ENCODE measurements around the gene PBX4. TPM values are rescaled to one million over a fixed set of nuclear protein-coding genes. Genes with fewer than 3 reads are reported as not detected.
"Not testable (repeated sequence)": the region's sequence is repeated elsewhere in the genome, so short reads cannot be mapped to it uniquely, and the experiment has no call there.

The PBX4 gene
- total RNA-seq = 10 to 100 TPM in 1 of 4 donors, 1 to 10 TPM in 3; 3.8 to 15.8 (median 5.9) TPM

- DNase-seq (ENCODE audit: low spot score in 2 of 2) = peak; percentile 94 to 99
- H3K4me3 ChIP-seq (ENCODE audit: low read depth, poor library complexity, severe bottlenecking) = peak within 1 kb of the TSS; percentile 40
- WGBS, 2 donors = 5% methylated on average over 47 to 75 of the region's 80 CpGs
- TF ChIP-seq CTCF (IDR thresholded peaks at IDR 0.05) = no peak
- TF ChIP-seq POLR2A (IDR thresholded peaks at IDR 0.05) = no peak
- intact Hi-C loops (cut with DNase I; ENCODE audit: low total_unique reads) = no loop called here
Measured at GRCh38 chr19:19618219-19619051, at the start of gene PBX4. TSS of gene PBX4 (minus strand) at chr19:19618687. CDS start at chr19:19618629, 58 bp downstream.

- intact Hi-C loops (cut with DNase I; ENCODE audit: low total_unique reads) = not testable (repeated sequence)
- DNase-seq (ENCODE audit: low spot score in 2 of 2) = peak in 1 of 2 donors; percentile 78
- WGBS, 2 donors = 97% methylated on average over 22 of the region's 22 CpGs
Measured at GRCh38 chr19:19665420-19665948, 47.0 kb upstream of the PBX4 start.

GRCh38 chr19:19663256-19664120, 45.0 kb upstream of the PBX4 start, which contains the start of gene ATP13A1:
TSS of gene ATP13A1 (minus strand) at chr19:19663676. CDS start at chr19:19663666, 10 bp downstream.
- 0% methylated on average over 43 to 59 of the region's 85 CpGs for WGBS, 2 donors
- no peak for TF ChIP-seq POLR2A (IDR thresholded peaks at IDR 0.05)
- no peak for TF ChIP-seq CTCF (IDR thresholded peaks at IDR 0.05)
- peak within 1 kb of the TSS; percentile 84 for H3K4me3 ChIP-seq (ENCODE audit: low read depth, poor library complexity, severe bottlenecking)
- intact Hi-C loops (cut with DNase I; ENCODE audit: low total_unique reads) = no loop called here
- DNase-seq (ENCODE audit: low spot score in 2 of 2) = peak; percentile 96 to 99

More at GRCh38 chr19:19665420-19665948, 47.0 kb upstream of the PBX4 start:
- H3K4me3 ChIP-seq (ENCODE audit: low read depth, poor library complexity, severe bottlenecking) = not testable (repeated sequence)

- TF ChIP-seq POLR2A (IDR thresholded peaks at IDR 0.05) = no peak
- no peak for TF ChIP-seq CTCF (IDR thresholded peaks at IDR 0.05)
- 5 to 8% methylated on average over 14 to 17 of the region's 17 CpGs for WGBS, 2 donors
- intact Hi-C loops (cut with DNase I; ENCODE audit: low total_unique reads) = no loop called here
- no peak for DNase-seq (ENCODE audit: low spot score in 2 of 2)
- peak overlapping the region; percentile 84 for H3K4me3 ChIP-seq (ENCODE audit: low read depth, poor library complexity, severe bottlenecking)
Measured at GRCh38 chr19:19662871-19663255, 44.4 kb upstream of the PBX4 start.

GRCh38 chr19:19662344-19662743, 43.9 kb upstream of the PBX4 start:
- no peak for DNase-seq (ENCODE audit: low spot score in 2 of 2)
- WGBS, 2 donors = 81 to 82% methylated on average over 8 of the region's 8 CpGs
- no peak for TF ChIP-seq CTCF (IDR thresholded peaks at IDR 0.05)
- no peak for TF ChIP-seq POLR2A (IDR thresholded peaks at IDR 0.05)
- intact Hi-C loops (cut with DNase I; ENCODE audit: low total_unique reads) = no loop called here
- H3K4me3 ChIP-seq (ENCODE audit: low read depth, poor library complexity, severe bottlenecking) = no peak overlapping the region

All from lower leg skin (tissue), 4 donors.